Ramos (cell line): ENCODE data around the gene ATG4B.

Source experiments
- in situ Hi-C: fragments of 300-500 bp; cut with MboI; formaldehyde crosslinking; loops from one replicate; pipeline ENCODE4 v1.14.3; 2022; ENCODE audit warnings: low sequenced_read_pairs; ENCODE audit not compliant: unreplicated experiment

ATG4B gene

GRCh38 chr2:241680827-241681599 is 43.5 kb downstream of the ATG4B start:
- in situ Hi-C loops, result no loop called here

DNA sequence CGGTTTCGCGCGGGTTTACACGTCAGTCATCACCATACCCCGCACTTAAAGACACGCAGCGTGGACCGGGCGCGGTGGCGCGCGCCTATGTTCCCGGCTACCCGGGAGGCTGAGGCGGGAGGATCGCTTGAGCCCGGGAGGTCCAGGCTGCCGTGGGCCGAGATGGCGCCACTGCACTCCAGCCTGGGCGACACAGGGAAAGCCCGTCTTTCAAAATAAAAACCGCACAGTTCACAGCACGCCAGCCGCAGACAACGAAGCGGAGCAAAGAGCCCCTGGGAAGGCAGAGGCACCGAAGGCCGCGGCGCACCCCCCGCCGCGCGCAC is 48.8 kb downstream of the ATG4B start:
- in situ Hi-C loops, result no loop called here

- in situ Hi-C loops, result no loop called here
These were observed 49.3 kb downstream of the ATG4B start, which contains the start of gene DTYMK for GRCh38 chr2:241686650-241687425. DTYMK (minus strand) TSS chr2:241686815; CDS start chr2:241686783, 32 bp downstream.

- in situ Hi-C loops, result no loop called here
These were observed 51.8 kb downstream of the ATG4B start for GRCh38 chr2:241689306-241689705.

- in situ Hi-C loops, result no loop called here
These were observed 52.8 kb downstream of the ATG4B start for GRCh38 chr2:241690202-241690717.

- in situ Hi-C loops, result no loop called here
These were observed 55.0 kb downstream of the ATG4B start for GRCh38 chr2:241692448-241692847.

DNA sequence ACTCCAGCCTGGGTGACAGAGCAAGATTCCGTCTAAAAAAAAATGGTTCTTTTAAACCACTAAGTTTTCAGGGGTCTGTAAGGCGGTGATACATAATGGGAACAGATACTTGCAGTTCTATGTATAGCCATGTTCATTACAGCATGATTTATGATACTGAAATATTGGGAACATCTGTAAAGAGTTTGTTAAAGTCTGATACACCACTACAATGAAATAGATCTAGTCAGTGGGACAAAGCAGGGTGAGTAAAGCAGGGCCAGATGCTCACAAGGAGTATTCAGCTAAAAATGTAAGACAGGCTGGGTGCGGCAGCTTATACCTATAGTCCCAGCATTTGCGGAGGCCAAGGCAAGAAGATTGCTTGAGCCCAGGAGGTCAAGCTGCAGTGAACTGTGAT is 58.2 kb downstream of the ATG4B start:
- in situ Hi-C loops, result no loop called here

DNA sequence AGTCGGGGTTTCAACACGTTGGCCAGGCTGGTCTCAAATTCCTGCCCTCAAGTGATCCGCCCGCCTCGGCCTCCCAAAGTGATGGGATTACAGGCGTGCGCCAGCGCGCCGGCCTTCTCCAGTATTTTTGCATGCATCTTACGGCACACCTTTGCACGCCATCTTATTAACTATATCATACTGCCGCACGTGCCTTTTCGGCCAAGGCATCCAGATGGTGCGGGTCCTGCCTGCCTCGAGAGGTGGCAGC is 63.6 kb downstream of the ATG4B start:
- in situ Hi-C loops, result loop anchor here (10.0 kb wide), 1 partner anchor 346 kb away; the partner anchor contains the start of gene FARP2

- in situ Hi-C loops, result loop anchor here (10.0 kb wide), 1 partner anchor 347 kb away; the partner anchor contains the start of gene FARP2
These were observed 64.1 kb downstream of the ATG4B start, which contains the start of gene ING5 for GRCh38 chr2:241701399-241702154. ING5 (plus strand) TSS chr2:241702039; CDS start chr2:241702066, 27 bp downstream.

DNA sequence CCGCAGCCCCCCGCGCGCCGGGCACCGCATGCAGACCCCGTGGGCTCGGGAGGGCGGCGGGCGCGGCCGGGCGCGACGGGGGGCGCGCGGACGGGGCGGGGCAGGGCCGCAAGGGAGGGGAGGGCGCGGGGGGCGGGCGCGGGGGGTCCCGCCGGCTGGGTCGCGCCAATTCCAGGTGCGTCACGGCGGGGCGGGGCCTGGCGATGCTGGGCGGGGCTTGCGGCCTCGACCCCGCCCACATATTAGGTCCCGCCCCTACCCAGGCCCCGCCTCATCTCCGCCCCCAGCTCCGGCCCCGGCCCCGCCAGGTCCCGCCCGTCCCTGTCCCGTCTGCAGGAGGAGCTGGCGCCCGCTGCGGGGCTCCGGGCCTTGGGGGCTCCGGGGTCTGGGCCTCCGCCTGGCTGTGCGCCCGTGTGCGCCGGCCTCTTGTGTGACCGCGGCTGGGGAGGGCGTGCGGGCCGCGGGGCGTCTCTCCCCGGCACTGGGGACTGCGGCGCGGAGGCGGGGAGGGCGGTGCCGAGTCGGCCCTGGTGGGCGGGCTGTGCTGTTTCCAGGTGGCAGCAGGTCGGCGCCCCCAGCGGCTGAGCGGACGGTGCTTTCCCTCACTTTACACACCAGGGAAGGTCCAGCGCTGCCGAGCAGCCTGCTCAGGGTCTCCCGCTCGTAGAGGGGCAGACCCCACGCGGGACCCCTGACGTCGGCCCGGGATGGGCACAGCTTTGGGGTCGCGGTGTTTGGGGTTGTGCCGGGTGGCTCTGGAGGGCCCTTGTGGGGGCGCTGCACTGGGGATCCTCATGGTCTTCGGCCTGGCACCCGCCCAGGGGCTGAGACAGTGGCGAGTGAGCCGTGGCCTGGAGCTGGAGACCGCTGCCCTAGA is 64.9 kb downstream of the ATG4B start:
- in situ Hi-C loops, result loop anchor here (10.0 kb wide), 1 partner anchor 348 kb away; the partner anchor contains the start of gene FARP2

DNA sequence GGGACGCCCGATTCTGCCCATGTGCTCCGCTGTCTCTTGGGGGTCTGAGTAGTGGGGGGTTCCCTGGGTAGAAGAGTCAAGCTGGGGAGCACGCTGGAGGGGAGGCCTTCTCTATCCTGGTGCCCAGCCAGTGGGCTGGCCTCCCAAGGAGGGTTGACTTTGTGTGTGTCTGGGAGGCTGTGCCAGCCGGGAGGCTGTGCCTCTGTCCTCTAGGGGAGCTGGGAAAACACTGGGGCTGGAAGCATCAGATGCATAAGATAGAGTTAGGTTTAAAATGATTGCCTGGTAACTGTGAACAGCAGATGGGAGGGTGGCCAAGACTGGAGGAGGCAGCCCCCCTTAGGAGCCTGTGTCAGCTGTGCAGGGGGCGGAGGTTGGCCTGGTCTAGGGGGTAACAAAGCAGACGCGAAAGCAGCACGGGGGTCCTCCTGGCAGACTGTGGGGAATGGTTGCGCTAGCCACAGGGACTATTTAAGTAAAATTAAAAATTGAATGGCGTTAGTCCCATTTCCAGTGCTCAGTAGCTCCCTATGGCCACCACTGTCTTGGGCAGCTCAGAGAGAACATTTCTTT is 65.6 kb downstream of the ATG4B start:
- in situ Hi-C loops, result loop anchor here (10.0 kb wide), 1 partner anchor 348 kb away; the partner anchor contains the start of gene FARP2

- in situ Hi-C loops, result loop anchor here (10.0 kb wide), 1 partner anchor 352 kb away; the partner anchor contains the start of gene FARP2
These were observed 69.0 kb downstream of the ATG4B start for GRCh38 chr2:241706537-241706936.

DNA sequence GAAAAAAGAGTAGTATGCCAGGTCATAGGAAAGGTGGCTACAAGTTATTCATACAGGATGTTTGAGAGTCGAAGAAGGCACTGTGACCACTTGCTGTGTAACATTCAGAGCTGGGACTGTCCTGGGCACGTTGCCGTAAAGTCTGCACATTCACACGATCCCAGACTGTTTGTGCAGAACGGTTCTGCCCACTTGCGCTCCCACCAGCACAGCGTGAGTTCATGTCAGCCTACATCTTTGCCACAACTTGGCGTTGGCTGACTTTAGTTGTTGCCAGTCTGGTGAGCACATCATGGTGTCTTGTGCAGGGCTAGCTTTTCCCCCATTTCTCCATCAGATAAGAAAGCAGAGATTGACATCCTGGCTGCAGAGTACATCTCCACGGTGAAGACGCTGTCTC is 71.4 kb downstream of the ATG4B start:
- in situ Hi-C loops, result loop anchor here (10.0 kb wide), 1 partner anchor 354 kb away; the partner anchor contains the start of gene FARP2

- in situ Hi-C loops, result no loop called here
These were observed 81.6 kb downstream of the ATG4B start for GRCh38 chr2:241719093-241719492.

- in situ Hi-C loops, result no loop called here
These were observed 82.6 kb downstream of the ATG4B start for GRCh38 chr2:241720099-241720498.

DNA sequence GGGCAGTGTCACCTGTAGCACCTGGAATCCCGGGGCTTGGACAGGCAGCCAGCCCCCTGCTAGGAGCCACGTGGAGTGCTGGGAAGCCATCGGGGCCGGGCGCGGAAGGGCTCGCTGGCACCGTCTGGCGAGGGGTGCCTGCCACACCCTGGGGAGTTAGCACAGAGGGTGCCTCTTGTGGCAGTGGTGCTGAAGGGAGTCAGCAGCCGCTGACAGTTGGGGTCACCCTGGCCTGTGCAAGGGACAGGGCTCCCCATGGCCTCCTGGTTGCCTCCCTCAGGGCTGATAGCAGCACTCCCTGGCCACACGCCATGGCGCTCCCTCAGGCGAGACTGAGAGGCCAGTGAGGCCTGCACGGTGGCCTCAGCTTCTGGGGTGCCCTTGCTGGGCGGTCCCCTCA is 83.1 kb downstream of the ATG4B start:
- in situ Hi-C loops, result no loop called here

DNA sequence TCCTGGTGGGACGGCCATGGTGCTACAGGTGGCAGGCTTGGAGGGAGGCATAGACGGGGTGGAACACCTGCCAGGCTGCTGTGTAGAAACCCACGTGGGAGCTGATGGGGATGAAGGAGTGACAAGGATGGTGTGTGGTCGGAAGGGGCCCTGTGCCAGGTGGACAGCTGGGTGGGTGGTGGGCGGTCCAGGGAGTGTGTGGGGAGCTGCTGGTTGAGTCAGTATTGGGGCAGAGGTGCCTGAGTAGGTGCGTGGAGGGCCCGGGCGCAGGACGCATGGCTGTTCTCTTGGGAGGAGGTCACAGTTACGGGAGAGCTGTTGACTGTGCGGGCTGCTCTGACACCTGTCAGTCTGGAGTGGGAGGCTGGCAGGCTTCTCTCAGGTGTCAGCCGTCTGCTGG is 84.4 kb downstream of the ATG4B start:
- in situ Hi-C loops, result no loop called here

DNA sequence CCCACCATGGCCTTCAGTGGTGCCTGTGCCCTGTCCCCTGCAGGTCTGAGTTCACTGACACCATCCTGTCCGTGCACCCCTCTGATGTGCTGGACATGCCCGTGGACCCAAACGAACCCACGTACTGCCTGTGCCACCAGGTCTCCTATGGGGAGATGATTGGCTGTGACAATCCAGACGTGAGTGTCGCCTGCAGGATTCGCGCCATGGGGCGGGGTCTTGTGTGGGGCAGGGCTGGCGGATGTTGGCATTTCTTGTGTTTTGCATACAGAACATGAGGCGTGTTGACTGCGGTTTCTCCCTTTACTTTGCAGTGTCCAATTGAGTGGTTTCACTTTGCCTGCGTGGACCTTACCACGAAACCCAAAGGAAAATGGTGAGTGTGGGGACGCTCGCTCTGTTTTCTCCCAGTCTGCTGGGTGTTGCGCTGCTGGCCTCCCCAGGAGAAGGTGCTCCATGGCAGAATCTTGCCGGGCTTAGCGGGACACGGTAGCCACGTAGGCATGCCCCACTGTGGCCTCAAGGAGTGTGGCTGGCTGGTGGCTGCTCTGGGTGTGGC is 85.5 kb downstream of the ATG4B start:
- in situ Hi-C loops, result no loop called here
